IMR-90 (cell line): ENCODE results near the gene SUPT16H. TPM values are rescaled to one million over a fixed set of nuclear protein-coding genes. Genes with fewer than 3 reads are reported as not detected.

Experiments used
- ATAC-seq: fragments of 200-7000 bp; cut with Tn5 transposase; 2 replicates; pipeline ENCODE4 v1.9.1; 2020; ENCODE audit warnings: low read depth, mild to moderate bottlenecking, moderate library complexity
- BruUV-seq: library from RNA; stranded (reverse); fragments of 400-500 nt; replicated peaks from 2 replicates; lab custom pipeline; 2021; lab: Mats Ljungman, UMichigan
- CTCF ChIA-PET: fragments of 300-600 bp; formaldehyde crosslinking; extraction: SDS; loops from one replicate; lab custom pipeline; 2021; ENCODE audit warnings: antibody characterized with exemption; lab: Yijun Ruan, JAX
- POLR2A ChIA-PET: fragments of 300-600 bp; sonication (Branson Sonifier 250); formaldehyde crosslinking; loops from one replicate; lab custom pipeline; 2022; ENCODE audit warnings: antibody characterized with exemption; ENCODE audit not compliant: unreplicated experiment; lab: Charles Lee
- DNase-seq: peaks from one replicate; pipeline ENCODE4 v3.0.0; 2013
- H2AFZ ChIP-seq: replicated peaks from 2 replicates; pipeline ENCODE3; 2013; ENCODE audit warnings: low read length, mild to moderate bottlenecking; ENCODE audit not compliant: poor library complexity
- H2AK5ac ChIP-seq: 2 replicates; pipeline ENCODE4 v1.6.1; 2013; ENCODE audit warnings: low read depth, low read length, inconsistent platforms
- H2AK9ac ChIP-seq: replicated peaks from 2 replicates; pipeline ENCODE3; 2013; ENCODE audit warnings: mild to moderate bottlenecking, low read depth, low read length, moderate library complexity; ENCODE audit not compliant: poor library complexity
- H2BK120ac ChIP-seq: 2 replicates; pipeline ENCODE4 v1.6.1; 2013; ENCODE audit warnings: low read depth, low read length, inconsistent platforms
- H2BK15ac ChIP-seq: 3 replicates; pipeline ENCODE4 v1.6.1; 2013; ENCODE audit warnings: low read depth, low read length, inconsistent platforms
- H2BK20ac ChIP-seq: 2 replicates; pipeline ENCODE4 v1.6.1; 2013; ENCODE audit warnings: low read depth, mild to moderate bottlenecking, inconsistent platforms, low read length, moderate library complexity
- H2BK5ac ChIP-seq: 2 replicates; pipeline ENCODE4 v1.6.1; 2013; ENCODE audit warnings: mild to moderate bottlenecking, low read depth, low read length, inconsistent platforms; ENCODE audit not compliant: poor library complexity, severe bottlenecking
- H3K14ac ChIP-seq: replicated peaks from 2 replicates; pipeline ENCODE4 v1.6.1; 2013; ENCODE audit warnings: low read depth, low read length, inconsistent platforms
- H3K18ac ChIP-seq: 2 replicates; pipeline ENCODE4 v1.6.1; 2013; ENCODE audit warnings: low read depth, low read length, control low read depth
- H3K23ac ChIP-seq: 2 replicates; pipeline ENCODE4 v1.6.1; 2013; ENCODE audit warnings: low read depth, low read length, inconsistent platforms
- H3K27ac ChIP-seq: 2 replicates; pipeline ENCODE4 v1.5.1; 2013; ENCODE audit warnings: mild to moderate bottlenecking, control low read depth, low read length; ENCODE audit not compliant: insufficient read depth
- H3K27me3 ChIP-seq: 2 replicates; pipeline ENCODE4 v1.6.1; 2013; ENCODE audit warnings: low read length; ENCODE audit not compliant: control insufficient read depth, insufficient read depth
- H3K36me3 ChIP-seq: 2 replicates; pipeline ENCODE4 v1.6.1; 2013; ENCODE audit warnings: low read length, mixed read lengths; ENCODE audit not compliant: control insufficient read depth, insufficient read depth
- H3K4ac ChIP-seq: 2 replicates; pipeline ENCODE4 v1.6.1; 2013; ENCODE audit warnings: low read depth, low read length, inconsistent platforms
- H3K4me1 ChIP-seq: 2 replicates; pipeline ENCODE4 v1.6.1; 2013; ENCODE audit warnings: low read length, mixed read lengths; ENCODE audit not compliant: control insufficient read depth, insufficient read depth
- H3K4me2 ChIP-seq: 2 replicates; pipeline ENCODE4 v1.6.1; 2013; ENCODE audit warnings: low read depth, mild to moderate bottlenecking, control low read depth, low read length, moderate library complexity
- H3K4me3 ChIP-seq: 2 replicates; pipeline ENCODE4 v1.5.1; 2013; ENCODE audit warnings: low read depth, mild to moderate bottlenecking, control low read depth, low read length, moderate library complexity; ENCODE audit not compliant: insufficient read depth
- H3K56ac ChIP-seq: 2 replicates; pipeline ENCODE4 v1.6.1; 2013; ENCODE audit warnings: low read length, inconsistent platforms; ENCODE audit not compliant: insufficient read depth; ENCODE audit errors: extremely low read depth
- H3K79me1 ChIP-seq, 2 experiments: 2 replicates each; pipeline ENCODE4 v1.6.1; 2013; ENCODE audit warnings: low read length in 2 of 2, inconsistent platforms in 1 of 2, low read depth in 1 of 2
- H3K9ac ChIP-seq: 2 replicates; pipeline ENCODE4 v1.6.1; 2013; ENCODE audit warnings: low read depth, low read length, control low read depth
- H3K9me1 ChIP-seq: 2 replicates; pipeline ENCODE4 v1.6.1; 2013; ENCODE audit warnings: low read length, inconsistent platforms; ENCODE audit not compliant: insufficient read depth
- H3K9me3 ChIP-seq: 2 replicates; pipeline ENCODE4 v1.6.1; 2013; ENCODE audit warnings: low read length; ENCODE audit not compliant: control insufficient read depth, insufficient read depth
- H4K20me1 ChIP-seq: 2 replicates; pipeline ENCODE4 v1.6.1; 2013; ENCODE audit warnings: low read length, inconsistent platforms; ENCODE audit not compliant: insufficient read depth
- H4K5ac ChIP-seq: 2 replicates; pipeline ENCODE4 v1.6.1; 2013; ENCODE audit warnings: mild to moderate bottlenecking, low read depth, low read length, control low read depth
- H4K8ac ChIP-seq, 2 experiments: 2 replicates each; pipeline ENCODE4 v1.6.1; 2013; ENCODE audit warnings: low read depth in 2 of 2, low read length in 2 of 2, control low read depth in 1 of 2, inconsistent platforms in 1 of 2
- H4K91ac ChIP-seq: 2 replicates; pipeline ENCODE4 v1.6.1; 2013; ENCODE audit warnings: low read depth, low read length, inconsistent platforms; ENCODE audit not compliant: insufficient read depth
- ELK1 ChIP-seq: fragments of 150-350 bp; IDR thresholded peaks from 2 replicates; pipeline ENCODE4 v1.6.1; 2016; ENCODE audit warnings: low read depth, mild to moderate bottlenecking, low read length, moderate library complexity, borderline replicate concordance
- FOS ChIP-seq: fragments of 150-350 bp; IDR thresholded peaks from 2 replicates; pipeline ENCODE4 v1.6.1; 2016; ENCODE audit warnings: low read depth, low read length
- MAFK ChIP-seq: IDR thresholded peaks from 2 replicates; pipeline ENCODE4 v1.6.1; 2012; ENCODE audit warnings: low read depth, low read length, improper control_type of control experiment
- RFX5 ChIP-seq: IDR thresholded peaks from 2 replicates; pipeline ENCODE4 v1.8.0; 2012; ENCODE audit warnings: low read depth, mild to moderate bottlenecking, low read length, moderate library complexity
- WGBS, 2 experiments: methylation state at CpG; one replicate each; pipeline versions ENCODE4 v1.1.5 to v1.1.7; 2013; ENCODE audit warnings: missing lambda C conversion rate in 2 of 2; ENCODE audit not compliant: insufficient read length in 1 of 2; ENCODE audit errors: extremely low coverage in 2 of 2; 5-methylcytosine and 5-hydroxymethylcytosine counted together
- dilution Hi-C: fragments of 300-500 bp; cut with HindIII; formaldehyde crosslinking; loops from one replicate; pipeline ENCODE4 v1.14.3; 2018; ENCODE audit warnings: low sequenced_read_pairs; ENCODE audit not compliant: unreplicated experiment
- in situ Hi-C: fragments of 300-500 bp; cut with MboI; formaldehyde crosslinking; loops from 3 replicates; pipeline ENCODE4 v1.14.3; 2019; ENCODE audit warnings: low sequenced_read_pairs, inconsistent platforms, mixed read lengths
- intact Hi-C: fragments of 100-400 bp; cut with micrococcal nuclease; formaldehyde crosslinking; loops from 2 replicates; pipeline ENCODE4 v1.10.0; 2022
- polyA plus RNA-seq, 3 experiments: library from polyadenylated mRNA; depleted of rRNA; stranded (reverse); fragments of >200 nt; gene quantifications; 2 replicates each; pipeline ENCODE4 v1.2.3, GENCODE V29; 2012; ENCODE audit warnings: low replicate concordance in 1 of 3
- total RNA-seq: library from RNA; depleted of rRNA; stranded (reverse); fragments of >200 nt; gene quantifications from 2 replicates; pipeline ENCODE4 v1.2.3, GENCODE V29; 2012

The SUPT16H gene
- total and polyA plus RNA-seq, 2 of the 4 experiments (the other 2 are of a cell fraction): 50.6 to 103 TPM

DNA sequence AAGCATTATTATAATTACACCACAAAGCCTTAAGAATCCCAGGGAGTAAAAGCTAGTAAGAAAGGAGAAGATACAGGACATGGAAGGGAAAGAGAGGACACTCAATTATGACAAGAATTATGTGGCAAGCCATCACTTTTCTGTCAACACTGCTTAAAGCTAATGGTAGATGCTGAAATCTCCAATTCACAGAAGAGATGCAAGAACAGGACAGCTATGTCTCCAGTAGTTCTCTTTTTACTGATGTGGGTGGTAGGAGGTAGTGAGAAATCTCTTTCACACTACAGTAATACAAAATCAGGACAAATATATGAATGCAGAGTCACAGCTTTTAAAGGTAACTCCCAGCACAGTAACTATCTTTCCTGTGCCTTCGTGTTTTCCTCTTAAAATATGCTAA is 42.9 kb upstream of the SUPT16H start:
- no peak overlapping the region for H2BK15ac ChIP-seq

More for the DNA sequence above, 42.9 kb upstream of the SUPT16H start:
- no peak for ATAC-seq
- Histone ChIP-seq H3K9me1 (peaks cover 17% of the 10 kb centered on the region; the same call in 1 of the 2 replicates), H3K9ac (no peak overlapping the region), H2BK5ac (no peak overlapping the region), H3K79me1 (peaks cover 33 to 36% of the 10 kb centered on the region in 2 experiments), H3K4me1 (no peaks in the 10 kb centered on the region), H3K4me3 (no peak overlapping the region), H4K20me1 (peaks cover 11% of the 10 kb centered on the region), H3K56ac (no peak overlapping the region), H4K91ac (no peak overlapping the region), H2BK120ac (no peak overlapping the region), H3K4me2 (no peak overlapping the region), H3K27me3 (no peaks in the 10 kb centered on the region), H3K18ac (no peak overlapping the region), H4K5ac (no peak overlapping the region), H2AK5ac (no peak overlapping the region), H3K36me3 (peaks cover 69% of the 10 kb centered on the region), H3K23ac (no peak overlapping the region), H3K27ac (no peak overlapping the region), H2BK20ac (no peak overlapping the region), H3K14ac (no peak overlapping the region), H2AFZ (no peak overlapping the region), H3K4ac (no peak overlapping the region), H2AK9ac (no peak overlapping the region), H3K9me3 (no peaks in the 10 kb centered on the region), H4K8ac (no peak overlapping the region)
- dilution Hi-C loops (no loop called here), in situ Hi-C loops (no loop called here), intact Hi-C loops (no loop called here)
- TF ChIP-seq ELK1 (no peak), MAFK (no peak), RFX5 (no peak), FOS (no peak)
- POLR2A ChIA-PET: no interaction called here
- no TSS peak for BruUV-seq
- no peak for DNase-seq
- CTCF ChIA-PET: no interaction called here
- WGBS, 2 experiments: no CpG with 5 or more reads among the region's 1 CpG
